Glomerular visceral epithelial cell (primary cell): ENCODE data around the gene CNOT2.
"Not testable (repeated sequence)": the region's sequence is repeated elsewhere in the genome, so short reads cannot be mapped to it uniquely, and the experiment has no call there.

Experiments used
- DNase-seq: peaks from one replicate; pipeline ENCODE4 v3.0.0-alpha.2; 2016; ENCODE audit errors: extremely low spot score

Gene CNOT2

DNA sequence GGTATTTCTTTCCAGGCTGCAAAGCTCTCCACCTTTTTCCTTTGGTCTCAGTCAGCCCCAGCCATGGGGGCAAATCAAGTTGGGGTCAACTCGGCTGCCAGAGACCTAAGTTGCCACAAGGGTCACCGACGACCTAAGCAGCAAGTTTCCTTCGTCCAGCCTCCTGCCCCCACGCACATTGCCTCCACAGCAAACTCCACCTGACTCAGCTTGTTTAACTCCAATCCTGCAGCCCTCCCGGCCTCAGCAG lies 122.1 kb downstream of the CNOT2 start:
- no peak for DNase-seq

- peak; percentile 82 for DNase-seq
These were observed 122.7 kb downstream of the CNOT2 start, which contains the start of gene KCNMB4 for GRCh38 chr12:70365648-70366518. Gene KCNMB4 (plus strand): TSS chr12:70366290. CDS start chr12:70366735, 445 bp downstream.

DNA sequence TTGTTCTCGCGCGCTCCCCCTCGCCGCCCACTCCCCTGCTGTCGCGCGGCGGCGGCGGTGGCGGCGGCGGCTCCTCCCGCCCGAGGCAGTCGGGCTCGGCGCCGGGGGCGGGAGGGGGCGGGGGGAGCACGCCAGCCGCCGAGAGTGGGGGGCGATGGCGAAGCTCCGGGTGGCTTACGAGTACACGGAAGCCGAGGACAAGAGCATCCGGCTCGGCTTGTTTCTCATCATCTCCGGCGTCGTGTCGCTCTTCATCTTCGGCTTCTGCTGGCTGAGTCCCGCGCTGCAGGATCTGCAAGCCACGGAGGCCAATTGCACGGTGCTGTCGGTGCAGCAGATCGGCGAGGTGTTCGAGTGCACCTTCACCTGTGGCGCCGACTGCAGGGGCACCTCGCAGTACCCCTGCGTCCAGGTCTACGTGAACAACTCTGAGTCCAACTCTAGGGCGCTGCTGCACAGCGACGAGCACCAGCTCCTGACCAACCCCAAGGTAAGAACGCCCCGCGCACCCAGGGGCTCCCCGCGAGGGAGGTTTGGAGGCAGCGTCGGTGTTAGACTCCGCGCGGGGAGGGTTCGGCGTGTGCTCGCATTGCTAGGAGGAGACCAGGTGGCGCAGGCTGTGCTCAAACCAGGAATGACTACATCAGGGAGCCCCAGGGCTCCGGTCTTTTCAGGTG lies 123.5 kb downstream of the CNOT2 start:
- peak; percentile 39 for DNase-seq

- no peak for DNase-seq
These were observed 124.3 kb downstream of the CNOT2 start for GRCh38 chr12:70367258-70368141.

DNA sequence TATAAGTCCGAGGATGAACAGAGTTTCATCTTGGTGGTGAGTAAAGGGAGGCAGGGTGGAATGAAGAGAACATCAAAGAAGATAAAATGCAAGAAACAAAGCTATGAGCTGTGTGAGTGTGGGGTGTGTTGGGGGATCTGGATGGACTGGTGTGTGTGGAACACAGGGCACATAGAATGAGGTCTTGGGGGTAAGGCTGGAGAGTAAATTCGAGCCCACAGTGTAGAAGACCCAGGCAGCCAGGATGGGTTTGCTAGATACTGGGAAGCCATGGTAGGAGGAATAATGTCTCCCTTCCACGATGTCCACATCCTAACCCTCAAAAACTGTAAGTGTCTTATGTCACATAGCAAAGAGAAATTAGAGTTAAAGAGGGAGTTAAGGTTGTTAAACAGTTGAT lies 129.6 kb downstream of the CNOT2 start:
- no peak for DNase-seq

DNA sequence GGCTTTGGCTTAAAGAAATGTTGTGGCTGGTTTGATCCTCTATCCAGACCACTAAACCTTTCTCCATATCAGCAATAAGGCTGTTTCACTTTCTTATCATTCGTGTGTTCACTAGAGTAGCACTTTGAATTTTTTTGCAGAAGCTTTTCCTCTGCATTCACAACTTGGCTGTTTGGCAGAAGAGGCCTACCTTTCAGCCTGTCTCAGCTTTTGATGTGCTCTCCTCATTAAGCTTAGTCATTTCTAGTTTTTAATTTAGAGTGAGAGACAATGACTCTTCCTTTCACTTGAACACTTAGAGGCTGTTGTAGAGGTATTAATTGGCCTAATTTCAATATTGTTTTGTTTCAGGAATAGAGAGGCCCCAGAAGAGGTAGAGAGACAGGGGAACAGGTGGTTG lies 136.6 kb downstream of the CNOT2 start:
- DNase-seq = no peak

GRCh38 chr12:70383484-70383883 lies 140.3 kb downstream of the CNOT2 start:
- no peak for DNase-seq

GRCh38 chr12:70383886-70384285 lies 140.7 kb downstream of the CNOT2 start:
- DNase-seq = no peak

- no peak for DNase-seq
These were observed 143.5 kb downstream of the CNOT2 start for GRCh38 chr12:70386771-70387170.

- DNase-seq = no peak
These were observed 146.4 kb downstream of the CNOT2 start for GRCh38 chr12:70389678-70390077.

DNA sequence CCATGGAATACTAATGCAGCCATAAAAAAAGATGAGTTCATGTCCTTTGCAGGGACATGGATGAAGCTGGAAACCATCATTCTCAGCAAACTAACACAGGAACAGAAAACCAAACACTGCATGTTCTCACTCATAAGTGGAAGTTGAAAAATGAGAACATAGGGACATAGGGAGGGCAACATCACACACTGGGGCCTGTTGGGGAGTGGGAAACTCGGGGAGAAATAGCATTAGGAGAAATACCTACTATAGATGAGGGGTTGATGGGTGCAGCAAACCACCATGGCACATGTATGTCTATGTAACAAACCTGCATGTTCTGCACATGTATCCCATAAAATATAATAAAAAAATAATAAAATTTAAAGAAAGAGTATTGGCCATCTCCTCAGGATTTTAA lies 149.4 kb downstream of the CNOT2 start:
- DNase-seq = not testable (repeated sequence)

- DNase-seq = peak; percentile 1
These were observed 150.7 kb downstream of the CNOT2 start for GRCh38 chr12:70393787-70394499.

- DNase-seq = no peak
These were observed 154.8 kb downstream of the CNOT2 start for GRCh38 chr12:70398002-70398401.

DNA sequence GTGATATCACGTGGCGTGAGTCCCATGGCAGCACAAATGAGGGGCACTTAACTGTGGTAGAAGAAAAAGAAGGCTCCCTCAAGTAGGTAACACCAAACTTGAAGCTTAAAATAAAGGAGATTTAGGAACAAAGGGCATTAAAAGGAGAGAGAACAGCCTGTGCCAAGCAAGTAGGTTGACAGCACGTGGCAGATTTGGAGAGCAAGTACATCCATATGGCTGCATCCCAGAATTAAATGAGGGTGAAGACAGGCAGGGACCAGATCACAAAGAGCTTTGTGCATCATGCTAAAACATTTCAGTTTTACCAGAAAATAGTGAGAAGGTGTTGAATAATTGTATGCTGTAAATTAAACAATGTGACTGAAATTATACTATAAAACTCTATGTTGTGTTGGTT lies 155.6 kb downstream of the CNOT2 start:
- DNase-seq = no peak

- no peak for DNase-seq
These were observed 156.1 kb downstream of the CNOT2 start for GRCh38 chr12:70399311-70399710.

DNA sequence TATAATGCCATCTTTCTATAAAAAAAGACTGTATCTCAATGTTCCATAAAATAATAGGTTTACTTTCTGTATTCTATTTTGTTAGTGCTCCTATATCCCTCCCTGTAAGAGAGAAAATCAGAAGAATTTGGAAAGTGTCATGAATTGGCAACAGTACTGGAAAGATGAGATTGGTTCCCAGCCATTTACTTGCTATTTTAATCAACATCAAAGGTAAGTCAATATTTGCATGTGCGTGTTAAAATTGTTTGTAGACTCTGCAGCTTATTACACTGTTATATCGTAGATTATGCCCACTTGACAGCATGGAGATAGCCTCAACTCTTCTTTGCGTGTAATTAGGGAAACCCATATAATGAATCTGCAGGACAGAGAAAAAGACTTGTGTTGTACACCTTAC lies 156.9 kb downstream of the CNOT2 start:
- DNase-seq = no peak

GRCh38 chr12:70402597-70402996 lies 159.4 kb downstream of the CNOT2 start:
- DNase-seq = no peak

GRCh38 chr12:70403826-70404225 lies 160.6 kb downstream of the CNOT2 start:
- DNase-seq = no peak
